ENCODE results near the gene ARMC10.

DNA sequence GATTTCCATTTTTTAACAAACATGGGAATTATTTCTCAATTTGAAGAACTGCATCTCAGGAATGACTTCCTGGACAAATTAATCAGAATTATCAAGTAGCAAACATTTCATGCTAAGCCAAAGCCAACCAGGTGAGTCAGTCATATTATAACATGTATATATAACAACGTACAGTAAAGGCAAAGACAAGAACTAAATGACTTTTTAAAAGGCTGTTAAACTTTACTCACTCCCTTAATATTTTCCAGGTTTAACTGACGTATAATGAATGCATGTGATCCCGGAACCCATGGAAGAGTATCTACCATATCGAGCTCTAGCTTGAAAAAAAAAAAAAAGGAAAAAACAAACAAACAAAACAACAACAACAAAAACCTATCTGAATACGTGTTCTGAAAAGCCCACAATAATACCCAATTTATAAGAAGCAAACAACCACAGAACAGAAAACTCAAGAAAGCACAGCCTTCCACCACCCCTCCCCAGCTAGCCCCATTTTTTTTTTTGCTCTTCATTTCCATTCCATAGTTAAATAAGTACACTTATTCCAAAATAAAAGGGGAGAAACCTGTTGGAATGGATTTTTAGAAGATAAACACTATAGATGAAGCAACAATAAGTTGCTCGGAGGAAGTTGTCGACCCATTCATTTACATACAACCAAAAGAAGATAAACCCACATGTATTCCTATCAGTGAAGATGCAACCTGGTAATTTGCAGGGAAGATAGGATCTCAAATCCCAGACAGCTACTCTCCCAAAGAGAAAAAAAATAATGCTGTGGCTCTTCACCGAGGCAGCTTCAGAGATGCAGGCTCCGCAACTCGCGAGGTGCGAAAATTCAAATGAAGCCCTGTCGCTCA lies 73.4 kb downstream of the ARMC10 start:
- TF ChIP-seq CEBPB (IDR thresholded peaks at IDR 0.05): no peak
- no peak for TF ChIP-seq EP300 (IDR thresholded peaks at IDR 0.05; ENCODE audit: borderline replicate concordance)
- TF ChIP-seq, protein P1, sequence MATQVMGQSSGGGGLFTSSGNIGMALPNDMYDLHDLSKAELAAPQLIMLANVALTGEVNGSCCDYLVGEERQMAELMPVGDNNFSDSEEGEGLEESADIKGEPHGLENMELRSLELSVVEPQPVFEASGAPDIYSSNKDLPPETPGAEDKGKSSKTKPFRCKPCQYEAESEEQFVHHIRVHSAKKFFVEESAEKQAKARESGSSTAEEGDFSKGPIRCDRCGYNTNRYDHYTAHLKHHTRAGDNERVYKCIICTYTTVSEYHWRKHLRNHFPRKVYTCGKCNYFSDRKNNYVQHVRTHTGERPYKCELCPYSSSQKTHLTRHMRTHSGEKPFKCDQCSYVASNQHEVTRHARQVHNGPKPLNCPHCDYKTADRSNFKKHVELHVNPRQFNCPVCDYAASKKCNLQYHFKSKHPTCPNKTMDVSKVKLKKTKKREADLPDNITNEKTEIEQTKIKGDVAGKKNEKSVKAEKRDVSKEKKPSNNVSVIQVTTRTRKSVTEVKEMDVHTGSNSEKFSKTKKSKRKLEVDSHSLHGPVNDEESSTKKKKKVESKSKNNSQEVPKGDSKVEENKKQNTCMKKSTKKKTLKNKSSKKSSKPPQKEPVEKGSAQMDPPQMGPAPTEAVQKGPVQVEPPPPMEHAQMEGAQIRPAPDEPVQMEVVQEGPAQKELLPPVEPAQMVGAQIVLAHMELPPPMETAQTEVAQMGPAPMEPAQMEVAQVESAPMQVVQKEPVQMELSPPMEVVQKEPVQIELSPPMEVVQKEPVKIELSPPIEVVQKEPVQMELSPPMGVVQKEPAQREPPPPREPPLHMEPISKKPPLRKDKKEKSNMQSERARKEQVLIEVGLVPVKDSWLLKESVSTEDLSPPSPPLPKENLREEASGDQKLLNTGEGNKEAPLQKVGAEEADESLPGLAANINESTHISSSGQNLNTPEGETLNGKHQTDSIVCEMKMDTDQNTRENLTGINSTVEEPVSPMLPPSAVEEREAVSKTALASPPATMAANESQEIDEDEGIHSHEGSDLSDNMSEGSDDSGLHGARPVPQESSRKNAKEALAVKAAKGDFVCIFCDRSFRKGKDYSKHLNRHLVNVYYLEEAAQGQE (IDR thresholded peaks at IDR 0.05; ENCODE audit: low read depth): no peak
- TF ChIP-seq RAD21 (IDR thresholded peaks at IDR 0.05; ENCODE audit: low read depth): no peak
- TF ChIP-seq, protein P2, sequence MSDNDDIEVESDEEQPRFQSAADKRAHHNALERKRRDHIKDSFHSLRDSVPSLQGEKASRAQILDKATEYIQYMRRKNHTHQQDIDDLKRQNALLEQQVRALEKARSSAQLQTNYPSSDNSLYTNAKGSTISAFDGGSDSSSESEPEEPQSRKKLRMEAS (IDR thresholded peaks at IDR 0.05): no peak
- no peak; the same call in 1 of the 2 replicates for TF ChIP-seq TAF1 (IDR thresholded peaks at IDR 0.05; ENCODE audit: low read depth)
- no peak for TF ChIP-seq YY1 (IDR thresholded peaks at IDR 0.05; ENCODE audit: low read depth)
- no peak for TF ChIP-seq NFIC (IDR thresholded peaks at IDR 0.05)
- TF ChIP-seq, protein P3, sequence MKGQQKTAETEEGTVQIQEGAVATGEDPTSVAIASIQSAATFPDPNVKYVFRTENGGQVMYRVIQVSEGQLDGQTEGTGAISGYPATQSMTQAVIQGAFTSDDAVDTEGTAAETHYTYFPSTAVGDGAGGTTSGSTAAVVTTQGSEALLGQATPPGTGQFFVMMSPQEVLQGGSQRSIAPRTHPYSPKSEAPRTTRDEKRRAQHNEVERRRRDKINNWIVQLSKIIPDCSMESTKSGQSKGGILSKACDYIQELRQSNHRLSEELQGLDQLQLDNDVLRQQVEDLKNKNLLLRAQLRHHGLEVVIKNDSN (IDR thresholded peaks at IDR 0.05): no peak
- no peak for TF ChIP-seq CREB1 (IDR thresholded peaks at IDR 0.05; ENCODE audit: low read depth)
- TF ChIP-seq EGR1 (IDR thresholded peaks at IDR 0.05): no peak
- no peak for TF ChIP-seq TCF12 (IDR thresholded peaks at IDR 0.05; ENCODE audit: low read depth)
- no peak for TF ChIP-seq FOXM1 (IDR thresholded peaks at IDR 0.05; ENCODE audit: borderline replicate concordance, low read depth)
- TF ChIP-seq TEAD4 (IDR thresholded peaks at IDR 0.05): no peak

Data from Ishikawa (cell line).